PC-3 (cell line): ENCODE data around the gene CRABP1. TPM values are rescaled to one million over a fixed set of nuclear protein-coding genes. Genes with fewer than 3 reads are reported as not detected.
A peak's percentile ranks its signal among the peaks of the same experiment; 100 is the strongest.

Experiments used
- ATAC-seq: fragments of 200-7000 bp; cut with Tn5 transposase; 2 replicates; pipeline ENCODE4 v1.9.1; 2020; ENCODE audit warnings: mild to moderate bottlenecking, moderate library complexity
- BruUV-seq: library from RNA; stranded (reverse); fragments of 400-500 nt; replicated peaks from 2 replicates; lab custom pipeline; 2021; lab: Mats Ljungman, UMichigan
- CTCF ChIA-PET: fragments of 300-600 bp; sonication (Branson Sonifier 250); formaldehyde crosslinking; loops from one replicate; lab custom pipeline; 2022; ENCODE audit warnings: antibody characterized with exemption; lab: Charles Lee
- POLR2A ChIA-PET: fragments of 300-600 bp; sonication (Branson Sonifier 250); formaldehyde crosslinking; loops from one replicate; lab custom pipeline; 2022; ENCODE audit warnings: antibody characterized with exemption; ENCODE audit not compliant: unreplicated experiment; lab: Charles Lee
- DNase-seq: peaks from one replicate; pipeline ENCODE4 v3.0.0-alpha.2; 2015
- H2AFZ ChIP-seq: fragments of 300-600 bp; sonication (generic); 2 replicates; pipeline ENCODE4 v1.6.0; 2016; ENCODE audit warnings: antibody characterized with exemption, low read length
- H3F3A ChIP-seq: fragments of 300-600 bp; sonication (generic); one replicate; pipeline ENCODE4 v1.6.0; 2017; ENCODE audit warnings: antibody characterized with exemption, low read length, control low read depth, mild to moderate bottlenecking; ENCODE audit not compliant: unreplicated experiment
- H3K27ac ChIP-seq: fragments of 300-600 bp; sonication (generic); 2 replicates; pipeline ENCODE4 v1.5.1; 2016; ENCODE audit warnings: mild to moderate bottlenecking, low read length
- H3K27me3 ChIP-seq: fragments of 300-600 bp; sonication (generic); 2 replicates; pipeline ENCODE4 v1.6.1; 2016; ENCODE audit warnings: low read length, mixed read lengths
- H3K36me3 ChIP-seq: fragments of 300-600 bp; sonication (generic); 2 replicates; pipeline ENCODE4 v1.6.1; 2016; ENCODE audit warnings: low read depth, mixed run types, low read length, mixed read lengths
- H3K4me1 ChIP-seq: fragments of 300-600 bp; sonication (generic); 2 replicates; pipeline ENCODE4 v1.5.1; 2016; ENCODE audit warnings: low read length; ENCODE audit not compliant: insufficient read depth
- H3K4me2 ChIP-seq: fragments of 300-600 bp; sonication (generic); 2 replicates; pipeline ENCODE4 v1.6.0; 2016; ENCODE audit warnings: low read length
- H3K4me3 ChIP-seq: fragments of 300-600 bp; sonication (generic); 2 replicates; pipeline ENCODE4 v1.5.1; 2016; ENCODE audit warnings: mild to moderate bottlenecking, low read length, mixed read lengths
- H3K79me2 ChIP-seq: fragments of 300-600 bp; sonication (generic); 2 replicates; pipeline ENCODE4 v1.6.1; 2017; ENCODE audit warnings: low read length, mixed read lengths
- H3K9ac ChIP-seq: fragments of 300-600 bp; sonication (generic); 2 replicates; pipeline ENCODE4 v1.6.0; 2016; ENCODE audit warnings: mild to moderate bottlenecking, low read length
- H3K9me2 ChIP-seq: fragments of 300-600 bp; sonication (generic); replicated peaks from 2 replicates; pipeline ENCODE4 v1.6.1; 2016; ENCODE audit warnings: mixed run types, low read length, mixed read lengths
- H3K9me3 ChIP-seq: fragments of 300-600 bp; sonication (generic); 2 replicates; pipeline ENCODE4 v1.6.1; 2016; ENCODE audit warnings: low read length, mixed read lengths
- H4K20me1 ChIP-seq: fragments of 300-600 bp; sonication (generic); 2 replicates; pipeline ENCODE4 v1.6.1; 2016; ENCODE audit warnings: low read length, mixed read lengths
- EZH2 ChIP-seq: fragments of 300-600 bp; sonication (generic); IDR thresholded peaks from one replicate; pipeline ENCODE4 v1.6.1; 2017; ENCODE audit warnings: antibody characterized with exemption, mild to moderate bottlenecking, low read length; ENCODE audit not compliant: unreplicated experiment
- EZH2phosphoT487 ChIP-seq: fragments of 300-600 bp; sonication (generic); IDR thresholded peaks from 2 replicates; pipeline ENCODE4 v1.6.1; 2018; ENCODE audit warnings: mild to moderate bottlenecking, antibody characterized with exemption, low read length, borderline replicate concordance
- intact Hi-C: fragments of 100-400 bp; cut with micrococcal nuclease; formaldehyde crosslinking; loops from 2 replicates; pipeline ENCODE4 v1.9.0; 2023
- total RNA-seq: library from RNA; depleted of rRNA; stranded (reverse); fragments of >200 nt; gene quantifications from 2 replicates; pipeline ENCODE4 v1.2.3, GENCODE V29; 2014
- TF ChIP-seq, protein P1 (sequence below): fragments of 300-600 bp; sonication (generic); conservative IDR thresholded peaks from 2 replicates; pipeline ENCODE4 v1.5.1; 2017; ENCODE audit warnings: antibody characterized with exemption, low read depth, mild to moderate bottlenecking, low read length

CRABP1 gene
- total RNA-seq, 1 experiment from 2014 or later: not detected

DNA sequence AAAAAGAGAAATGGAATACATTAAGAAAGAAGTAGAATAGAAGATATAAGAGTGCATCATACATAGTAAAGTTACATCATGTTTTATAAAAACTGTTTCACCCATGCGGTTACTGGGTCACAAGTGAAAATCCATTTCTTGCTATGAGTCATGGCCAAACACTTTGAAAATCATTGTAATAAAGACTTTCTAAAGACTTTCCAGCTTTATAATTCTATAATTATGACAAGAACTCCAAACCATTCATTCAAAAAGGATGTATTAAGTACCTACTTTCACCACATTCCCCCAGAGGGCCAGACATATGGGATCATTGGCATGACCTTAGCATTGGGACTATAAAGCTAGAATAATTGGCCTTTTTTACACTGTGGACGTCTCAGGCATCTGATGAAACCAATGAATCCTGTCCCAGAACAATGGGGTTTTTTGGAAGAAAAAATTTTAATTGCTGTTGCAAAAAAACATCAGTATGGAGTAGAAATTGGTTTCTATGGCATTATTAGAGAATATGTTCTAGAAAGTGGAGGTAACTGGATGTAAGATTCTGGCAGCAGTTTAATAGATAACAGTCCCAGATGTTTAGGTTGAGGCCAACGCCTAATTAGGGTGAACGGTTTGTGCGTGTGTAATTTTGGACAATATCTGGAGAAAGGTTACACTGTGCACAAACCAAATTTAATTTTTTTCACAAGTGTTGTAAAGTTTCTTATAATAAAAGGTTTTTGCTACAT is 37.4 kb upstream of the CRABP1 start:
- peak overlapping the region; percentile 44 for H3K4me2 ChIP-seq
- no peaks in the 10 kb centered on the region for H3K36me3 ChIP-seq
- ATAC-seq (peak; percentile 29), DNase-seq (peak; percentile 67)
- H3K4me3 ChIP-seq: no peak overlapping the region
- no TSS peak for BruUV-seq
- peaks cover 17% of the 10 kb centered on the region for H3K79me2 ChIP-seq
- H3F3A ChIP-seq: no peaks in the 10 kb centered on the region
- H4K20me1 ChIP-seq: no peaks in the 10 kb centered on the region
- no peak overlapping the region for H2AFZ ChIP-seq
- H3K4me1 ChIP-seq: peaks cover 30% of the 10 kb centered on the region
- POLR2A ChIA-PET: no interaction called here
- intact Hi-C loops: no loop called here
- CTCF ChIA-PET: interaction anchor here (0.6 kb wide), 1 partner anchor 8 kb away, joined by 3 read pairs; no protein-coding TSS in a partner anchor
- H3K27ac ChIP-seq: peak overlapping the region; percentile 40
- TF ChIP-seq EZH2: no peak
- TF ChIP-seq EZH2phosphoT487: no peak
- TF ChIP-seq, protein P1, sequence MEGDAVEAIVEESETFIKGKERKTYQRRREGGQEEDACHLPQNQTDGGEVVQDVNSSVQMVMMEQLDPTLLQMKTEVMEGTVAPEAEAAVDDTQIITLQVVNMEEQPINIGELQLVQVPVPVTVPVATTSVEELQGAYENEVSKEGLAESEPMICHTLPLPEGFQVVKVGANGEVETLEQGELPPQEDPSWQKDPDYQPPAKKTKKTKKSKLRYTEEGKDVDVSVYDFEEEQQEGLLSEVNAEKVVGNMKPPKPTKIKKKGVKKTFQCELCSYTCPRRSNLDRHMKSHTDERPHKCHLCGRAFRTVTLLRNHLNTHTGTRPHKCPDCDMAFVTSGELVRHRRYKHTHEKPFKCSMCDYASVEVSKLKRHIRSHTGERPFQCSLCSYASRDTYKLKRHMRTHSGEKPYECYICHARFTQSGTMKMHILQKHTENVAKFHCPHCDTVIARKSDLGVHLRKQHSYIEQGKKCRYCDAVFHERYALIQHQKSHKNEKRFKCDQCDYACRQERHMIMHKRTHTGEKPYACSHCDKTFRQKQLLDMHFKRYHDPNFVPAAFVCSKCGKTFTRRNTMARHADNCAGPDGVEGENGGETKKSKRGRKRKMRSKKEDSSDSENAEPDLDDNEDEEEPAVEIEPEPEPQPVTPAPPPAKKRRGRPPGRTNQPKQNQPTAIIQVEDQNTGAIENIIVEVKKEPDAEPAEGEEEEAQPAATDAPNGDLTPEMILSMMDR: no peak
- no peaks in the 10 kb centered on the region for H3K9me3 ChIP-seq
- H3K9me2 ChIP-seq: no peaks in the 10 kb centered on the region
- no peak overlapping the region for H3K9ac ChIP-seq
- H3K27me3 ChIP-seq: no peaks in the 10 kb centered on the region

DNA sequence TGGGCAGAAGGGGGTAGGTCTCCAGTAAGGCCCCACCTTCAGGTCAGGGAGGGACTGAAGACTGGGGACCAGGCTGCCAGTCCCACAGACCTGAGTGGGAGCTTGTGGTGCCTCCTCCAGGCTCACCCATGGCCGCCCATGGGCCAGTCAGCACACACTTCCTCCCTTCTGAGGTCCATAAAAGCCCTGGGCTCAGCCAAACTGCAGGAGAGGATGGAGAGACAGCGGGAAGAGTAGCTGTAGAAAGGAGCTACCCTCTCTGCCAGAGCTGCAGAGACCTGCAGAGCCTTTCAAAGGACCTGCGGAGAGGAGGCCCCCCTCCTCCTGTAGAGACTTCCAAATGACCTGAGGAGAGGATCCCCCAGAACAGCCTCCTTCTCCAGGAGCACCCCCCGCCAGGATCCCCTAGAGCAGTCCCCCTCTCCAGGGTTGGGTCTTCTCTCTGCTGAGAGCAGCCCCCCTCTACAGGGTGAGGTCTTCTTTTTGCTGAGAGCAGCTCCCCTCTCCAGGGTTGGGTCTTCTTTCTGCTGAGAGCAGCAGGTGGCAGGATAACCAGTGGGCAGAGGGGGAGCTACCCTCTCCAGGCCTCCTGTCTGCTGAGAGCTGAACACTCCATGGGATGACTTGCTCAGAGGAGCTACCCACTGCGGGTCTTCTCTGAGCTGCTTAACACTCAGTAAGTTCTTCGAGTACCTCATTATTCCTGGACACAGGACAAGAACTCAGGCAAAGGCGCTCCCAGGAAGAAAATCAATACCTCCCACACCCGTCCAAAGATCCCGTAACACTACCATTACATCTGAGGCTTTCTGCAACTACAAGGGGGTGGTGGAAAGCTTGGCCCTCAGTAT is 35.7 kb upstream of the CRABP1 start:
- ATAC-seq: no peak
- no peaks in the 10 kb centered on the region for H3K79me2 ChIP-seq
- ChIA-PET POLR2A (no interaction called here), CTCF (no interaction called here)
- H3K9ac ChIP-seq: no peak overlapping the region
- H3K4me2 ChIP-seq: no peak overlapping the region
- intact Hi-C loops: no loop called here
- no peak overlapping the region for H3K27ac ChIP-seq
- H3K4me1 ChIP-seq: peaks cover 24% of the 10 kb centered on the region
- no peaks in the 10 kb centered on the region for H4K20me1 ChIP-seq
- BruUV-seq: no TSS peak
- no peaks in the 10 kb centered on the region for H3K27me3 ChIP-seq
- H3K4me3 ChIP-seq: no peak overlapping the region
- no peak overlapping the region for H2AFZ ChIP-seq
- no peak for DNase-seq
- TF ChIP-seq EZH2phosphoT487: no peak
- no peaks in the 10 kb centered on the region for H3K36me3 ChIP-seq
- no peaks in the 10 kb centered on the region for H3F3A ChIP-seq
- no peaks in the 10 kb centered on the region for H3K9me2 ChIP-seq
- H3K9me3 ChIP-seq: no peaks in the 10 kb centered on the region

DNA sequence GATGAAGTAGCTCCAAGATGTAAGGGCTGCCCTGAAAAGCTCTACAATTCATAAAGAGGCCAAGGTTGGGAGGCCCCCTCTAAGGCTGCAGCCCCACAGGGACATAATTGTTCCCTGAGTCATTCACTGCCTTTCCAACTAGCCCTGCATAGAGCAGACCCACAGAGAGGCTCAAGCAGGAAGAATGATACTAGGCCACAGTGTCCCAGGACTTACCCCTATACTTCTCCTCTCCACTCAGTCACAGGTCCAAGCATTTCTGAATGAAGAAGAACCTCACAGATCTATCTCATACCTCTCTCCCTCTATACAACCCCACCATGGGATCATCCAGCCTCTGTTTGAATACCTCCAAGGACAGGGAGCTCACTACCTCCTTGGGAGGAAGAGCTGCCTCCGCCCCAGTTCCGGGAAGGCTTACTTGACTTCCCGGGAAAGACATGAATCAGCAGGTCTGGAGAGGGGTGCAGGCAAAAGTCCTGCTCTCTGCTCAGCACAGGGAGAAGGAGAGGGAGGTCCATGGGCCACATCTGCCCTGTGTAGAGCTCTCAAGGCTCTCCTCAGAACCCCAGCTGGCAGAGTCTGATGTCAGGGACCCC is 33.9 kb upstream of the CRABP1 start:
- H3K4me1 ChIP-seq: peaks cover 18% of the 10 kb centered on the region
- H2AFZ ChIP-seq: no peak overlapping the region
- H3F3A ChIP-seq: no peaks in the 10 kb centered on the region
- ChIA-PET CTCF (no interaction called here), POLR2A (no interaction called here)
- no peaks in the 10 kb centered on the region for H3K36me3 ChIP-seq
- intact Hi-C loops: no loop called here
- H3K4me3 ChIP-seq: no peak overlapping the region
- H3K9ac ChIP-seq: no peak overlapping the region
- no peaks in the 10 kb centered on the region for H4K20me1 ChIP-seq
- H3K9me2 ChIP-seq: no peaks in the 10 kb centered on the region
- TF ChIP-seq EZH2 (no peak), EZH2phosphoT487 (no peak)
- TF ChIP-seq, protein P1: no peak
- H3K9me3 ChIP-seq: no peaks in the 10 kb centered on the region
- H3K4me2 ChIP-seq: no peak overlapping the region; the same call in 1 of the 2 replicates
- BruUV-seq: no TSS peak
- DNase-seq (peak; percentile 33), ATAC-seq (peak; percentile 35; the same call in 1 of the 2 replicates)
- H3K27me3 ChIP-seq: no peaks in the 10 kb centered on the region
- H3K27ac ChIP-seq: no peak overlapping the region
- H3K79me2 ChIP-seq: no peaks in the 10 kb centered on the region
